ENCODE results near the gene KCNH4. TPM values are rescaled to one million over a fixed set of nuclear protein-coding genes. Genes with fewer than 3 reads are reported as not detected.

Gene KCNH4
- total RNA-seq, 2 experiments from 2014 or later = not detected

DNA sequence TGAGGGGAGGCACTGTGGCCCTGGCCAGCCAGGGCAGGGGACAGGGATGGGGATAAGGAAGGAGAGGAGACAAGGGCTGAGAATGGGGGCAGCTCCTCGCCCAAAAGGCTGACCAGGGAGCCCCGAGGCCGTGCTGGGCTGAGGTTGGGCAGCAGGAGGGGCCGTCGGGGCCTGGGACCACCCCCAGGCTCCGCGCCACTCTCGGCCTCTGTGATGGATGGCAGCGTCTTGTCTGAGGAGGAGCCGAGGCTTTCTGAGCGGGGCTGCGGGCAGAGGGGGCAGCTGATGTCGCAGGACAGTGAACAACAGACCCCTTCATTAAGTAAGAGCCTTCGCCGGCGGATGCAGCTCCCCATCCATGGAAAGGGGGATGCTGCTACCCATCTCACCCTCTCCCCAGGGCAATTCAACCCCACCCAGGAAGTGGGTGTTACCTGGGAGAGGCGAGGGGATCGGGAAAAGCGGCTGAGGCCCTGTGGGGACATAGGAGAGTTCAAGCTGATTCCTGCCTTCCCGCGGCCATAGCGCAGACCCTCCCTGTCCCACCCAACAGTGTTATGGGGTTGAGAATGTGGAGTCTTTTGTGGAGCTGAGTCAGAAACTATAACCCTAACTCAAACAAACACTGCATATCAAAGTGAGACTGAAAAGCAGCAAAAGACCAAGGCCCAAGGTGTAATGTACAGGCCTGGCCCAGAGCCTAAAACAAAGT lies 17.1 kb downstream of the KCNH4 start:
- Histone ChIP-seq H3K4me2 (ENCODE audit: low read length) (no peak overlapping the region), H3K4me1 (ENCODE audit: insufficient read depth, low read length, poor library complexity, severe bottlenecking) (no peaks in the 10 kb centered on the region), H3K9me2 (ENCODE audit: insufficient read depth, low read length) (no peaks in the 10 kb centered on the region), H4K20me1 (ENCODE audit: insufficient read depth, low read length) (no peaks in the 10 kb centered on the region), H3K79me2 (ENCODE audit: insufficient read depth, low read depth, low read length) (no peaks in the 10 kb centered on the region), H3K4me3 (ENCODE audit: low read depth, low read length, poor library complexity, severe bottlenecking) (no peak overlapping the region), H3K36me3 (ENCODE audit: insufficient read depth, low read length) (no peaks in the 10 kb centered on the region), H2AFZ (ENCODE audit: low read length) (no peak overlapping the region), H3K27ac (ENCODE audit: low read depth, low read length, poor library complexity, severe bottlenecking) (no peak overlapping the region), H3K9me3 (ENCODE audit: low read length) (no peaks in the 10 kb centered on the region)
- ChIA-PET CTCF (ENCODE audit: unreplicated experiment) (no interaction called here), POLR2A (interaction anchor here (0.6 kb wide), 1 partner anchor 12 kb away, joined by 4 read pairs; no protein-coding TSS in a partner anchor)
- DNase-seq (ENCODE audit: low spot score) = no peak
- intact Hi-C loops (cut with micrococcal nuclease; ENCODE audit: unreplicated experiment) = no loop called here
- TF ChIP-seq EZH2phosphoT487 (IDR thresholded peaks at IDR 0.05; ENCODE audit: borderline replicate concordance, low read depth, low read length) (no peak), CTCF (conservative IDR thresholded peaks at IDR 0.05; ENCODE audit: low read length) (no peak)
- no TSS peak for BruUV-seq (replicated peaks)

- Histone ChIP-seq H3K9me3 (ENCODE audit: low read length) (no peaks in the 10 kb centered on the region), H3K27ac (ENCODE audit: low read depth, low read length, poor library complexity, severe bottlenecking) (no peak overlapping the region), H2AFZ (ENCODE audit: low read length) (no peak overlapping the region), H3K4me3 (ENCODE audit: low read depth, low read length, poor library complexity, severe bottlenecking) (no peak overlapping the region), H4K20me1 (ENCODE audit: insufficient read depth, low read length) (no peaks in the 10 kb centered on the region), H3K36me3 (ENCODE audit: insufficient read depth, low read length) (no peaks in the 10 kb centered on the region), H3K79me2 (ENCODE audit: insufficient read depth, low read depth, low read length) (no peaks in the 10 kb centered on the region), H3K9me2 (ENCODE audit: insufficient read depth, low read length) (no peaks in the 10 kb centered on the region), H3K4me2 (ENCODE audit: low read length) (no peak overlapping the region), H3K4me1 (ENCODE audit: insufficient read depth, low read length, poor library complexity, severe bottlenecking) (no peaks in the 10 kb centered on the region)
- DNase-seq (ENCODE audit: low spot score) = peak; percentile 36
- ChIA-PET CTCF (ENCODE audit: unreplicated experiment) (no interaction called here), POLR2A (no interaction called here)
- TF ChIP-seq CTCF (conservative IDR thresholded peaks at IDR 0.05; ENCODE audit: low read length) = peak; percentile 83
- TF ChIP-seq EZH2phosphoT487 (IDR thresholded peaks at IDR 0.05; ENCODE audit: borderline replicate concordance, low read depth, low read length) = no peak
- intact Hi-C loops (cut with micrococcal nuclease; ENCODE audit: unreplicated experiment) = no loop called here
- no TSS peak for BruUV-seq (replicated peaks)
These were observed 17.8 kb downstream of the KCNH4 start for GRCh38 chr17:42163113-42163512.

GRCh38 chr17:42160531-42160910 lies 20.4 kb downstream of the KCNH4 start:
- Histone ChIP-seq H3K4me3 (ENCODE audit: low read depth, low read length, poor library complexity, severe bottlenecking) (no peak overlapping the region), H2AFZ (ENCODE audit: low read length) (no peak overlapping the region), H3K79me2 (ENCODE audit: insufficient read depth, low read depth, low read length) (no peaks in the 10 kb centered on the region), H3K9me3 (ENCODE audit: low read length) (no peaks in the 10 kb centered on the region), H3K4me1 (ENCODE audit: insufficient read depth, low read length, poor library complexity, severe bottlenecking) (peaks cover under 1% of the 10 kb centered on the region), H3K9me2 (ENCODE audit: insufficient read depth, low read length) (no peaks in the 10 kb centered on the region), H4K20me1 (ENCODE audit: insufficient read depth, low read length) (no peaks in the 10 kb centered on the region), H3K27ac (ENCODE audit: low read depth, low read length, poor library complexity, severe bottlenecking) (no peak overlapping the region), H3K36me3 (ENCODE audit: insufficient read depth, low read length) (no peaks in the 10 kb centered on the region), H3K4me2 (ENCODE audit: low read length) (no peak overlapping the region)
- intact Hi-C loops (cut with micrococcal nuclease; ENCODE audit: unreplicated experiment) = no loop called here
- TF ChIP-seq CTCF (conservative IDR thresholded peaks at IDR 0.05; ENCODE audit: low read length) (no peak), EZH2phosphoT487 (IDR thresholded peaks at IDR 0.05; ENCODE audit: borderline replicate concordance, low read depth, low read length) (no peak)
- no TSS peak for BruUV-seq (replicated peaks)
- CTCF ChIA-PET (ENCODE audit: unreplicated experiment) = no interaction called here
- no peak for DNase-seq (ENCODE audit: low spot score)
- POLR2A ChIA-PET = no interaction called here

Data from OCI-LY7 (cell line).